Neuronal stem cell (in vitro differentiated cells): ENCODE results near the gene RPL36AL.

ENCODE experiments used
- DNase-seq: peaks from one replicate; pipeline ENCODE4 v3.0.0-alpha.2; 2013; ENCODE audit warnings: low spot score
- H2AFZ ChIP-seq: one replicate; pipeline ENCODE4 v1.6.1; 2013; ENCODE audit warnings: mild to moderate bottlenecking, low read length, inconsistent platforms
- H2AK5ac ChIP-seq: 2 replicates; pipeline ENCODE4 v1.6.1; 2013; ENCODE audit warnings: low read depth, mild to moderate bottlenecking, inconsistent platforms, low read length, moderate library complexity, mixed read lengths
- H2BK120ac ChIP-seq: 2 replicates; pipeline ENCODE4 v1.6.1; 2013; ENCODE audit warnings: low read depth, mild to moderate bottlenecking, inconsistent platforms, low read length, moderate library complexity, mixed read lengths
- H2BK12ac ChIP-seq: one replicate; pipeline ENCODE4 v1.6.1; 2013; ENCODE audit warnings: low read length, inconsistent platforms
- H2BK15ac ChIP-seq: 2 replicates; pipeline ENCODE4 v1.6.1; 2013; ENCODE audit warnings: mild to moderate bottlenecking, low read length, inconsistent platforms, mixed read lengths
- H2BK5ac ChIP-seq: one replicate; pipeline ENCODE4 v1.6.1; 2013; ENCODE audit warnings: inconsistent platforms, mild to moderate bottlenecking, low read length, moderate library complexity
- H3K14ac ChIP-seq: one replicate; pipeline ENCODE4 v1.6.1; 2013; ENCODE audit warnings: low read length, inconsistent platforms
- H3K18ac ChIP-seq: 2 replicates; pipeline ENCODE4 v1.6.1; 2013; ENCODE audit warnings: low read length, inconsistent platforms
- H3K23ac ChIP-seq: 2 replicates; pipeline ENCODE4 v1.6.1; 2013; ENCODE audit warnings: low read depth, mild to moderate bottlenecking, mixed read lengths, low read length, inconsistent platforms; ENCODE audit not compliant: poor library complexity
- H3K27ac ChIP-seq: replicated peaks from 3 replicates; pipeline ENCODE4 v1.5.1; 2013; ENCODE audit warnings: low read length, inconsistent platforms
- H3K27me3 ChIP-seq, 3 experiments: 2 replicates each; pipeline ENCODE4 v1.6.1; 2013; ENCODE audit warnings: low read length in 3 of 3, mild to moderate bottlenecking in 2 of 3, inconsistent platforms in 1 of 3, low read depth in 1 of 3, mixed read lengths in 1 of 3, moderate library complexity in 1 of 3; ENCODE audit not compliant: control insufficient read depth in 3 of 3, insufficient read depth in 3 of 3
- H3K36me3 ChIP-seq, 2 donors: replicated peaks in 1 of 2; 2 replicates each; pipeline ENCODE4 v1.6.1; 2013; ENCODE audit warnings: low read length in 2 of 2; ENCODE audit not compliant: control insufficient read depth in 2 of 2, insufficient read depth in 2 of 2
- H3K4ac ChIP-seq: 2 replicates; pipeline ENCODE4 v1.6.1; 2013; ENCODE audit warnings: inconsistent platforms, mild to moderate bottlenecking, low read length, moderate library complexity
- H3K4me1 ChIP-seq, 2 donors: 1 replicate in 1 of 2; 2 replicates in 1 of 2; pipeline ENCODE4 v1.6.1; 2013; ENCODE audit warnings: low read length in 2 of 2, low read depth in 1 of 2; ENCODE audit not compliant: control insufficient read depth in 2 of 2, insufficient read depth in 1 of 2
- H3K4me2 ChIP-seq: one replicate; pipeline ENCODE4 v1.6.1; 2013; ENCODE audit warnings: mild to moderate bottlenecking, low read length, inconsistent platforms; ENCODE audit not compliant: insufficient read depth, poor library complexity, severe bottlenecking
- H3K4me3 ChIP-seq, 2 donors: 2 replicates each; pipeline ENCODE4 v1.5.1; 2013; ENCODE audit warnings: low read length in 2 of 2, mild to moderate bottlenecking in 2 of 2, inconsistent platforms in 1 of 2, moderate library complexity in 1 of 2
- H3K79me1 ChIP-seq: one replicate; pipeline ENCODE4 v1.6.1; 2013; ENCODE audit warnings: low read depth, mild to moderate bottlenecking, inconsistent platforms, low read length, moderate library complexity
- H3K9ac ChIP-seq: one replicate; pipeline ENCODE4 v1.6.1; 2013; ENCODE audit warnings: mild to moderate bottlenecking, low read depth, low read length, inconsistent platforms; ENCODE audit not compliant: poor library complexity
- H3K9me3 ChIP-seq, 2 donors: replicated peaks in 1 of 2; 2 replicates each; pipeline versions ENCODE3 to v1.6.1; 2013; ENCODE audit warnings: low read length in 2 of 2, mild to moderate bottlenecking in 2 of 2, inconsistent platforms in 1 of 2, low read depth in 1 of 2, mixed read lengths in 1 of 2, moderate library complexity in 1 of 2; ENCODE audit not compliant: control insufficient read depth in 2 of 2, insufficient read depth in 1 of 2
- H4K8ac ChIP-seq: one replicate; pipeline ENCODE4 v1.6.1; 2013; ENCODE audit warnings: low read depth, mild to moderate bottlenecking, inconsistent platforms, low read length, moderate library complexity
- H4K91ac ChIP-seq: one replicate; pipeline ENCODE4 v1.6.1; 2013; ENCODE audit warnings: low read length, low read depth, mild to moderate bottlenecking, inconsistent platforms; ENCODE audit not compliant: poor library complexity
- WGBS, 2 donors: extraction: QIAGEN DNeasy Blood & Tissue Kit; methylation state at CpG; one replicate each; pipeline ENCODE4 v1.1.7; 2013; ENCODE audit warnings: missing lambda C conversion rate in 2 of 2, mixed read lengths in 1 of 2; ENCODE audit not compliant: insufficient read length in 2 of 2, insufficient replicate concordance in 1 of 2; ENCODE audit errors: extremely low coverage in 2 of 2; 5-methylcytosine and 5-hydroxymethylcytosine counted together

RPL36AL gene

DNA sequence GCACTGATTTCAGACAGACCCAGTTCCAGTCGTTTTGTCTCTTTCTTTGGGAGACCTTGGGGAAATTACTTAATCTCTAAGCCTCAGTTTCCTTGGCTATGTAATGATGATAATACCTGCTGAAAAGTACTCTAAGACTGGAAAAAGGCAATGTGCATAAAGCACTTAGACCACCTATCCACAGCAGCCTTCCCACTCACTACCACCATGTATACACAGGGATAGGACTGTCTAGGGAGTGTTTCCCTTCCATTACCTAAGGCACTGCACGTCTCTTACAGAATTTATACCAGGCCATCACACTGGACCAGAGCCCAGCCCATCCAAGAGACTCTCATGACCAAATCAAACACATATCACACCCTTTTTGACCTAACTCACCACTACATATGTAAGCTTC, 40.6 kb downstream of the RPL36AL start:
- no peak overlapping the region for H2BK12ac ChIP-seq
- H2AFZ ChIP-seq: no peak overlapping the region
- no peak overlapping the region for H2AK5ac ChIP-seq
- H2BK120ac ChIP-seq: no peak overlapping the region
- no peak overlapping the region for H4K91ac ChIP-seq
- peaks cover 23 to 81% of the 10 kb centered on the region in 2 donors for H3K36me3 ChIP-seq
- H3K18ac ChIP-seq: no peak overlapping the region
- no peak overlapping the region for H3K4me2 ChIP-seq
- no peak overlapping the region for H4K8ac ChIP-seq
- no CpG with 5 or more reads among the region's 2 CpGs for WGBS, 2 donors
- H3K27me3 ChIP-seq: no peaks in the 10 kb centered on the region
- no peak overlapping the region for H2BK5ac ChIP-seq
- no peaks in the 10 kb centered on the region for H3K79me1 ChIP-seq
- no peak overlapping the region for H3K9ac ChIP-seq
- H3K23ac ChIP-seq: no peak overlapping the region
- no peaks in the 10 kb centered on the region for H3K9me3 ChIP-seq
- no peak overlapping the region for H3K27ac ChIP-seq
- H3K14ac ChIP-seq: no peak overlapping the region
- no peak overlapping the region for H3K4ac ChIP-seq
- peaks cover 7% of the 10 kb centered on the region in 2 donors for H3K4me1 ChIP-seq
- H3K4me3 ChIP-seq: no peak overlapping the region
- H2BK15ac ChIP-seq: no peak overlapping the region
- no peak for DNase-seq

DNA sequence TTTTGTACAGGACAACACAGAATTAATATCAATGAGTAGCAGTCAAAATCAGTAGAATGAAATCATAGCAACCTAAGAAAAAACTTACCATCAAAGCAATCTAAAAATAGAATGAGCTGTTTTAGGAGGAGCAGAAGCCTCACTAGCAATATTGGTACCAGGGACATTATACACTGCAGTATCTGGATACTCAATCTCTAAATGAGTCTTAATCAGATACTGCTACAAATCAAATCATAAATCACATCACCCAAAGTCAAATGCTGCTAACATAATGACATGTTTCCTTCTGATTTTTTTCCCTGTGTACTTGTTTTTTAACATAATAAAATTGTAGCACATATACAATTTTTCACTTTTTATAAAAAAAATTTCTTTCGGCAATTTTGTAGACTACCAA, 42.3 kb downstream of the RPL36AL start:
- Histone ChIP-seq H3K9me3 (peaks cover 0 to 2% of the 10 kb centered on the region in 2 donors), H3K4me2 (no peak overlapping the region), H3K4me3 (no peak overlapping the region), H2BK15ac (no peak overlapping the region), H3K36me3 (peaks cover 19 to 76% of the 10 kb centered on the region in 2 donors), H2BK12ac (no peak overlapping the region), H3K14ac (no peak overlapping the region), H2BK5ac (no peak overlapping the region), H2BK120ac (no peak overlapping the region), H3K27me3 (no peaks in the 10 kb centered on the region), H3K4ac (no peak overlapping the region), H3K4me1 (peaks cover 0 to 1% of the 10 kb centered on the region in 2 donors), H3K23ac (no peak overlapping the region), H2AK5ac (no peak overlapping the region), H3K79me1 (no peaks in the 10 kb centered on the region), H4K8ac (no peak overlapping the region), H3K18ac (no peak overlapping the region), H3K9ac (no peak overlapping the region), H4K91ac (no peak overlapping the region), H2AFZ (no peak overlapping the region), H3K27ac (no peak overlapping the region)
- no peak for DNase-seq
- 100% methylated on average over 1 of the region's 1 CpG; no CpG with 5 or more reads in 1 of the 2 donors for WGBS, 2 donors

DNA sequence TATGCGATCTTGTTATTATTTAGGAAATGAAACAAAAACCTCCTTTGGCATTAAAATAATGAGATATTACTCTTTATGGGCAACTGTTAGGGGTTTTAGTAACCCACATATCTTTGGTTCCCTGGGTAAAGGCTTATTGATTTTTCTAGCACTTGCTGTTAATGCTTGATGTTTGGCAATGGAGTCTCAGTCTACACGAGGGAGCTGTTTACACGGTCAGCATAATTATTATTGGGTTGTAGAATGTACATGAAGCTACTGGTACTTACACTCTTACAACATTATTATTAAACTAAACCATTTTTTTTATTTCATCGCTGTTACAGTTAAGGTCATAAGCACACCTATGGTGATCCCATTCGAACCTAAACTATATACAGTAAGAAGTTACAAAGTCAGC, 46.4 kb downstream of the RPL36AL start:
- Histone ChIP-seq H2AFZ (no peak overlapping the region), H3K27me3 (no peaks in the 10 kb centered on the region), H3K4me3 (no peak overlapping the region), H2BK120ac (no peak overlapping the region), H3K4me2 (no peak overlapping the region), H4K8ac (no peak overlapping the region), H3K18ac (no peak overlapping the region), H3K9ac (no peak overlapping the region), H3K4ac (no peak overlapping the region), H2AK5ac (no peak overlapping the region), H3K79me1 (no peaks in the 10 kb centered on the region), H3K14ac (no peak overlapping the region), H4K91ac (no peak overlapping the region), H2BK5ac (no peak overlapping the region), H3K36me3 (peaks cover 16 to 44% of the 10 kb centered on the region in 2 donors), H2BK12ac (no peak overlapping the region), H3K4me1 (no peaks in the 10 kb centered on the region), H3K23ac (no peak overlapping the region), H2BK15ac (no peak overlapping the region), H3K9me3 (peaks cover 3 to 4% of the 10 kb centered on the region in 2 donors), H3K27ac (no peak overlapping the region)
- no peak for DNase-seq
- no CpG with 5 or more reads among the region's 5 CpGs for WGBS, 2 donors

DNA sequence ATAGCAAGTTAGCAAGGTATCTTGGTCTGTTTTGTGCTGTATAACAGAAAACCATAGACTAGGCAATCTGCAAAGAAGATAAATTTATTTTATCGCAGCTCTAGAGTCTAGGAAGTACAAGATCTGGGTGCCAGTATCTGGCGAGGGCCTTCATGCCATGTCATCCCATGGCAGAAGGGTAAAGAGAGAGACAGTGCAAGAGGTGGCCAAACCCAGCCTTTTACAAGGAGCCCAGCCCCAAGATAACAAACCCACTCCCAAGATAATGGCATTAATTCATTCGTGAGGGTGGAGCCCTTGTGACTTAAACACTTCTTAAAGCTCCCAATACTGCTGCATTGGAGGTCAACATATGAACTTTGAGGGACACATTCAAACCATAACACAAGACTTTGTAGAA, 51.1 kb downstream of the RPL36AL start:
- no peak overlapping the region for H4K91ac ChIP-seq
- no peak overlapping the region for H2BK5ac ChIP-seq
- no peak overlapping the region for H2BK15ac ChIP-seq
- H3K14ac ChIP-seq: no peak overlapping the region
- H3K23ac ChIP-seq: no peak overlapping the region
- peaks cover 1 to 4% of the 10 kb centered on the region in 2 donors for H3K9me3 ChIP-seq
- no peak overlapping the region for H3K27ac ChIP-seq
- no peak overlapping the region for H3K9ac ChIP-seq
- H3K4ac ChIP-seq: no peak overlapping the region
- H3K4me3 ChIP-seq: no peak overlapping the region
- H2AK5ac ChIP-seq: no peak overlapping the region
- no peak overlapping the region for H3K4me2 ChIP-seq
- H3K4me1 ChIP-seq: no peaks in the 10 kb centered on the region
- H3K36me3 ChIP-seq: peaks cover 5 to 6% of the 10 kb centered on the region in 2 donors
- H2BK12ac ChIP-seq: no peak overlapping the region
- no CpG with 5 or more reads among the region's 3 CpGs for WGBS, 2 donors
- no peaks in the 10 kb centered on the region for H3K27me3 ChIP-seq
- no peak for DNase-seq
- no peak overlapping the region for H4K8ac ChIP-seq
- H3K18ac ChIP-seq: no peak overlapping the region
- H3K79me1 ChIP-seq: no peaks in the 10 kb centered on the region
- no peak overlapping the region for H2AFZ ChIP-seq
- no peak overlapping the region for H2BK120ac ChIP-seq
